SHP77 treated with DMSO at 0.1 percent for 48 hours (cell line): ENCODE data around the gene RAB3IL1.

Experiments
- DNase-seq: peaks from one replicate; lab custom pipeline; 2025; lab: John Stamatoyannopoulos, UW

The RAB3IL1 gene

DNA sequence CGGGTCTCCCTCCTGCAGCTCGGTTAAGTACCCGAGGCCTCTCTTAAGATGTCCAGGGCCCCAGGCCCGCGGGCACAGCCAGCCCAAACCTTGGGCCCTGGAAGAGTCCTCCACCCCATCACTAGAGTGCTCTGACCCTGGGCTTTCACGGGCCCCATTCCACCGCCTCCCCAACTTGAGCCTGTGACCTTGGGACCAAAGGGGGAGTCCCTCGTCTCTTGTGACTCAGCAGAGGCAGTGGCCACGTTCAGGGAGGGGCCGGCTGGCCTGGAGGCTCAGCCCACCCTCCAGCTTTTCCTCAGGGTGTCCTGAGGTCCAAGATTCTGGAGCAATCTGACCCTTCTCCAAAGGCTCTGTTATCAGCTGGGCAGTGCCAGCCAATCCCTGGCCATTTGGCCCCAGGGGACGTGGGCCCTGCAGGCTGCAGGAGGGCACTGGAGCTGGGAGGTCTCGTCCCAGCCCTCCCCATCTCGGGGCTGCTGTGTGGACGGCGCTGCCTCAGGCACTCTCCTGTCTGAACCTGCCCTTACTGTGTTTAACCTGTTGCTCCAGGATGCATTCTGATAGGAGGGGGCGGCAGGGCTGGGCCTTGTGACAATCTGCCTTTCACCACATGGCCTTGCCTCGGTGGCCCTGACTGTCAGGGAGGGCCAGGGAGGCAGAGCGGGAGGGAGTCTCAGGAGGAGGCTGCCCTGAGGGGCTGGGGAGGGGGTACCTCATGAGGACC is 51.0 kb downstream of the RAB3IL1 start:
- DNase-seq = no peak

- DNase-seq = no peak
These were observed 52.3 kb downstream of the RAB3IL1 start for GRCh38 chr11:61864814-61865775.

- no peak for DNase-seq
These were observed 53.8 kb downstream of the RAB3IL1 start for GRCh38 chr11:61863548-61864081.

- no peak for DNase-seq
These were observed 54.4 kb downstream of the RAB3IL1 start for GRCh38 chr11:61862714-61863547.

- DNase-seq = no peak
These were observed 55.7 kb downstream of the RAB3IL1 start for GRCh38 chr11:61861634-61862033.

DNA sequence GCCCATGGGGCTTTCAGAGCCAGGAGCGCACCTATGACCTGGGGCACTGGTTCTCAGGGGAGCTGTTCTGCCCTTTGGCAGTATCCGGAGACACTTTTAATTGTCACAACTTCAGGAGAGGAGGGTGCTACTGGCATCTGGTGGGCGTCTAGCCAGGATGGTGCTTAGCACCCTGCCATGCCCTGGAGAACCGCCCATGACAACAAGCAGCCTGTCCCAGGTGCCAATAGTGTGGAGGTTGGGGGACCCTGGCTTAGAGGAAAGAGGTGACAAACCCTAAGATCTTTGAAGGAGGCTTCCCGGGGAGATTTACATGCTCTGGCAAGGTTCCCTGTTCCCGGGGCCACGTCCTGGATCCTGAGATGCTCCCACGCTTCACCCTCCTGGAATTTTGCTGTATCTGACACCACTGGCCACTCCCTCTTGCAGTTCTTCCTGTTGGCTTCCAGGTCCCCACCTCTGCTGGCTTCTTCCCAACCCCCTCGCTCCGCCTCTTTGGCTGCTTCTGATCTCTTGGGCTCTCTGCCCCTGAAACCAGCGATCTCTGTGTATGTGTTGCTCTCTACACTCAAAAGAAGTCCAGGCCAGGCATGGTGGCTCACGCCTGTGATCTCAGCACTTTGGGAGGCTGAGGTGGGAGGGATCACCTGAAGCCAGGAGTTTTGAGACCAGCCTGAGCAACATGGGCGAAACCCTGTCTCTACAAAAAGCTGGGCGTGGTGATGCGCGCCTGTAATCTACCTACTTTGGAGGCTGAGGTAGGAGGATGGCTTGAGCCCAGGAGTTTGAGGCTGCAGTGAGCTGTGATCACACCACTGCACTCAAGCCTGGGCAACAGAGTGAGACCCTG is 57.1 kb downstream of the RAB3IL1 start:
- DNase-seq = no peak

GRCh38 chr11:61855939-61856680 is 61.3 kb downstream of the RAB3IL1 start:
- no peak for DNase-seq

DNA sequence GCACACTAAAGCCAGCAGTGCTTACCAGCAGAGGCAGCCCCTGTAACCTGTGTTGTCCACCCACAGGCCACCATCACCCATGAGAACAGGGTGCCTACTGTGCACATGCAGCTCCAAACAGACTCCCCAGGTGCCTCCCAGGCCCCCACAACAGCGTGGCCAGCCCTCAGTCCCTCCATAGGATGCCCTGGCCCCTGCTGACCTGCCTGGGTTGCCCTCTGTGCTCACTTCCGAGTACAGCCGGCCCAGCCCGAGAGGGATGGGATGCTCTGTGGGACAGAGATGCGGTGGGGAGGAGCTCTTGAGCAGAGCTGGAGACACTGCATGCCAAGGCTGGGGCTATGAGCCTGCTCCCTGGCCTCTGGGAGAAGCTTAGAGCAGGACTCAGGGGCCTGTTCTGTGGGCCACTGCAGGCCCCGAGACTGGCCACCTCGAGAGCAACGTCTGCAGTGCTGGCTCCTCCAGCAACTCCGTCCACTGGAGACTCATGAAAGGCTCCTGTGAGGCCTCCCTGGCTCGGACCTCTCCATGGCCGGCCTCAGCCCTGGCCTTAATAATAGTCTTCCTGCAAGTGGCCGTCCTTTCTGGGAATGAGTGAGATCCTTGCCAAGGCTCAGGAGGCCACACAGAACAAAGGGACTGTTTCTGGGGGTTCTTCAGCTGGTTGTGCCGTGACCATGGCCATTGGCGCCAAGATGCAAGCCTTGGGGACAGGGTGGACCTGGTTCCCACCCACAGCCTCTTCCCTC is 62.2 kb downstream of the RAB3IL1 start:
- no peak for DNase-seq

- DNase-seq = no peak
These were observed 63.0 kb downstream of the RAB3IL1 start for GRCh38 chr11:61854206-61854895.

DNA sequence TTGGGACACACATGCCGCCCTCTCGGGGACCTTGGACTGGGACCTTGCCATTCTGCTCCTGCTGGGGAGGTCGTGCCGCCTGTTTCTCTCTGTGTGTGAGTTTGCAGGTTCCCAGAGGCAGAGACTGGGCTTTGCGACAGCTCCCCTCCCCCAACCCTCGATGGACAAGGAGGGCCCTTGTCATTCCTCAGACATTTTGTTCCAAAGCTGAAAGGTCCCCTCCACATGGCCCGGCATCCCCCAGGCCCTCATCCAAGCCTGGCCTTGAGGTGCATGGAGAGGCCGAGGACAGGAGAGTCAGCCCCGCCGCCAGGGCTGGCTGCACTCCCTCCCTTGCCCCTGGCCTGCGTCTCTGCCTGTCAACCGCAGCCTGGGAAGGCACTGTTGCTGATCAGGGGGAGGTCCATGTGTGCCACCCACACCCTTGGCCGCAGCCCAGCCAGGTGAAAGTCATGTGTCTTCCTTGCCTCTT is 63.6 kb downstream of the RAB3IL1 start:
- no peak for DNase-seq

- no peak for DNase-seq
These were observed 65.5 kb downstream of the RAB3IL1 start for GRCh38 chr11:61851900-61852295.

DNA sequence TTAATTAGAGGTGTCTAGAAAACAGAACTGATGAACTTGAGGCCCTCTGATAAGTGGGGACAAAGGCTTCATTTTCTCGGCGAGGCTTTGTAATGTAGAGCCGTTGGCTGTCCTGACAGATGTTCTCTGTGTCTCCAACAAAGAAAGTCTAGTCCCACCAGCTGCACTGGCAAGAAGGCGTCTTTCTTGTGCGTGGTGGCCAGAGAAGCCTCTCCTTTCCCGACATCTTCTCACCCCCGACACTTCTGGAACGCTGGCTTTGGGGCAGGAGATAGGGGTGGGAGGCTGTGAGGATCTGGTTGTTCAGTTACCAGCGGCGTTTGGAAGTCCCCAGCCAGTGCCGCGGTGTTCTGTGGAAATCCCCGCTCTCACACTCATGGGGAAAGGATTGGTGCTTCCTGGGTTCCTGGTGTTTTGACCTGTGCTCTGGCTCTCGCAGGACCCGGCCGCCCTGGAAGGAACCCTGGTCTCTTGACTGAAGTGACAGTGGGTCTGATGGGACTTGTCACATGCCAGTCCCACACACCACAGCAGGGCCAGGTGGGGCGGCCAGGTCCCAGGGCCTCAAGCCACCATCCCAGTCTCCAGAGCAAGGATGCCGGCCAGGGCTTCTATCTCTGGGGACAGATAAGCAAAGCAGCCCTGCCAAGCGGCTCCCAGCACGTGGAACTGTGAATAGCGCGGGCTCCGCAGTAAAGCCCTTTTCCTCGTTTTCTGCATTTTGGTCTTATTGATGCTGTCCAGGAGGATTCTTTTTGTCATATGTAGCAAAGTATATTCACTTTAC is 66.1 kb downstream of the RAB3IL1 start:
- no peak for DNase-seq

GRCh38 chr11:61850687-61851086 is 66.7 kb downstream of the RAB3IL1 start:
- no peak for DNase-seq

- no peak for DNase-seq
These were observed 68.7 kb downstream of the RAB3IL1 start for GRCh38 chr11:61848631-61849030.

DNA sequence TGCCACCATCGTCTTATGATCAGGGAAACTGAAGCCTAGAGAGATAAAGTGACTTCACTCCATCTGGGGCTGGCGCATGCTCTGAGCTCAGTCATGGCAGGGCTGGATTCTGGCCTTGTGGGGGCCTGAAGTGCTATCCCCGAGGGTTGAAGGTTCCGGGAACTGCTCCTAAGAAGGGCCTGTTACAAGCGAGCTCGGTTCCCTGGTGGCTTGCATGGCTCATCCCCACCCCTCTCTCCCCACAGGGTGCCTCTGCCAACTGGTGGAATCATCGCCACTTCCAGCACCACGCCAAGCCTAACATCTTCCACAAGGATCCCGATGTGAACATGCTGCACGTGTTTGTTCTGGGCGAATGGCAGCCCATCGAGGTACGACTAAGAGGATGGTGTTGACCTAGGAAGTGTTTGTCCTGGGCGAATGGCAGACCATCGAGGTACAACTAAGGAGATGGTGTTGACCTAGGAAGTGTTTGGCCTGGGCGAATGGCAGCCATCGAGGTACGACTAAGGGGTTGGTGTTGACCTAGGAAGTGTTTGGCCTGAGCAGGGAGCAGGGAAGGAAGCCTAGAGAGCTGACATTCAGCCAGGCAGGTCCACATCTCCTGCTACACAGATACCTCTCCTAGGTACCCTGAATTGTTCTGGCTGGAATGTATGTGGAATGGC is 69.3 kb downstream of the RAB3IL1 start:
- no peak for DNase-seq
